ENCODE data around the gene RASGRF1.

DNA sequence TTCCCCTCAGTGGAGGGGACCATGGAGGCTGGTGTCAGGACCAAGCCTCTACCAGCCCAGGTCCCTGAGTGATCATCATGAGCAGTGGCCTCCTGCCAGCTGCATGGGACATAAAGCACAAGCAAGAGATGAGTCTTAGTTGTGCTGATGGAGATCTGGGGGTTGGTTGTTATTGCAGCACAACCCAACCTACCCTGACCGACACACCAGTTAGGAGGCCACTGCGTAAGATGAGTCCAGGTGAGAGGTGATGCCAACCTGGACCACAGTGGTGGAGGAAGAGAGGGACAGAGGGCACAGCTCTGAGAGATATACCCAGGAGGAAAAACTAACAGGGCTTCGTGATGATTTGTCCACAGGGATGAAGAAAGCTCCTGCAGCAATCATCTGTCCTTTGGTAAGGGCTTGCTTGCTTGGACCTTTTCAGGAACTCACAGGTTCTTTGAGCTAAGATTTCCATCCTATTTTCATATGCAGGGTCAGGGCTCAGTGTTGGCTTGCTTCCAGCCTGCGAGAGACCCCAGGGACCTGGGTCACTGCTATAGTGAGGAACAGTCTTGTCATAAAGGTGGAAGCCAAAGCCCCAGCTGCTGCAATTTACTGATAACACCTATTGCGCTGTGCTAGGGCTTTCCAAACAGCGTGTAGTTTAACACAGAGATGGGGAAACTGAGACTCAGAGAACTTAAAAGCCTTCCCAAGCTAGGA, 8.1 kb downstream of the RASGRF1 start:
- TF ChIP-seq, protein P1, sequence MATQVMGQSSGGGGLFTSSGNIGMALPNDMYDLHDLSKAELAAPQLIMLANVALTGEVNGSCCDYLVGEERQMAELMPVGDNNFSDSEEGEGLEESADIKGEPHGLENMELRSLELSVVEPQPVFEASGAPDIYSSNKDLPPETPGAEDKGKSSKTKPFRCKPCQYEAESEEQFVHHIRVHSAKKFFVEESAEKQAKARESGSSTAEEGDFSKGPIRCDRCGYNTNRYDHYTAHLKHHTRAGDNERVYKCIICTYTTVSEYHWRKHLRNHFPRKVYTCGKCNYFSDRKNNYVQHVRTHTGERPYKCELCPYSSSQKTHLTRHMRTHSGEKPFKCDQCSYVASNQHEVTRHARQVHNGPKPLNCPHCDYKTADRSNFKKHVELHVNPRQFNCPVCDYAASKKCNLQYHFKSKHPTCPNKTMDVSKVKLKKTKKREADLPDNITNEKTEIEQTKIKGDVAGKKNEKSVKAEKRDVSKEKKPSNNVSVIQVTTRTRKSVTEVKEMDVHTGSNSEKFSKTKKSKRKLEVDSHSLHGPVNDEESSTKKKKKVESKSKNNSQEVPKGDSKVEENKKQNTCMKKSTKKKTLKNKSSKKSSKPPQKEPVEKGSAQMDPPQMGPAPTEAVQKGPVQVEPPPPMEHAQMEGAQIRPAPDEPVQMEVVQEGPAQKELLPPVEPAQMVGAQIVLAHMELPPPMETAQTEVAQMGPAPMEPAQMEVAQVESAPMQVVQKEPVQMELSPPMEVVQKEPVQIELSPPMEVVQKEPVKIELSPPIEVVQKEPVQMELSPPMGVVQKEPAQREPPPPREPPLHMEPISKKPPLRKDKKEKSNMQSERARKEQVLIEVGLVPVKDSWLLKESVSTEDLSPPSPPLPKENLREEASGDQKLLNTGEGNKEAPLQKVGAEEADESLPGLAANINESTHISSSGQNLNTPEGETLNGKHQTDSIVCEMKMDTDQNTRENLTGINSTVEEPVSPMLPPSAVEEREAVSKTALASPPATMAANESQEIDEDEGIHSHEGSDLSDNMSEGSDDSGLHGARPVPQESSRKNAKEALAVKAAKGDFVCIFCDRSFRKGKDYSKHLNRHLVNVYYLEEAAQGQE (IDR thresholded peaks at IDR 0.05; ENCODE audit: insufficient replicate concordance, low read depth): no peak
- TF ChIP-seq, protein P2, sequence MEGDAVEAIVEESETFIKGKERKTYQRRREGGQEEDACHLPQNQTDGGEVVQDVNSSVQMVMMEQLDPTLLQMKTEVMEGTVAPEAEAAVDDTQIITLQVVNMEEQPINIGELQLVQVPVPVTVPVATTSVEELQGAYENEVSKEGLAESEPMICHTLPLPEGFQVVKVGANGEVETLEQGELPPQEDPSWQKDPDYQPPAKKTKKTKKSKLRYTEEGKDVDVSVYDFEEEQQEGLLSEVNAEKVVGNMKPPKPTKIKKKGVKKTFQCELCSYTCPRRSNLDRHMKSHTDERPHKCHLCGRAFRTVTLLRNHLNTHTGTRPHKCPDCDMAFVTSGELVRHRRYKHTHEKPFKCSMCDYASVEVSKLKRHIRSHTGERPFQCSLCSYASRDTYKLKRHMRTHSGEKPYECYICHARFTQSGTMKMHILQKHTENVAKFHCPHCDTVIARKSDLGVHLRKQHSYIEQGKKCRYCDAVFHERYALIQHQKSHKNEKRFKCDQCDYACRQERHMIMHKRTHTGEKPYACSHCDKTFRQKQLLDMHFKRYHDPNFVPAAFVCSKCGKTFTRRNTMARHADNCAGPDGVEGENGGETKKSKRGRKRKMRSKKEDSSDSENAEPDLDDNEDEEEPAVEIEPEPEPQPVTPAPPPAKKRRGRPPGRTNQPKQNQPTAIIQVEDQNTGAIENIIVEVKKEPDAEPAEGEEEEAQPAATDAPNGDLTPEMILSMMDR (IDR thresholded peaks at IDR 0.05; ENCODE audit: insufficient read depth, low read length): no peak
